Rectal smooth muscle tissue (tissue), 1 donor: ENCODE measurements around the gene EGFLAM.
"Not testable (repeated sequence)": the region's sequence is repeated elsewhere in the genome, so short reads cannot be mapped to it uniquely, and the experiment has no call there.

Source experiments
- H3K27ac ChIP-seq: one replicate; pipeline ENCODE4 v1.7.0; 2013; ENCODE audit warnings: low read depth, low read length, inconsistent platforms
- H3K27me3 ChIP-seq: one replicate; pipeline ENCODE4 v1.7.0; 2013; ENCODE audit warnings: low read length; ENCODE audit not compliant: control insufficient read depth, insufficient read depth
- H3K36me3 ChIP-seq: one replicate; pipeline ENCODE4 v1.7.0; 2013; ENCODE audit warnings: low read length; ENCODE audit not compliant: control insufficient read depth, insufficient read depth
- H3K4me1 ChIP-seq: one replicate; pipeline ENCODE4 v1.7.0; 2013; ENCODE audit warnings: low read length; ENCODE audit not compliant: control insufficient read depth, insufficient read depth
- H3K4me3 ChIP-seq: one replicate; pipeline ENCODE4 v1.7.0; 2013; ENCODE audit warnings: low read length
- H3K9ac ChIP-seq: one replicate; pipeline ENCODE4 v1.7.0; 2013; ENCODE audit warnings: low read length

Gene EGFLAM

DNA sequence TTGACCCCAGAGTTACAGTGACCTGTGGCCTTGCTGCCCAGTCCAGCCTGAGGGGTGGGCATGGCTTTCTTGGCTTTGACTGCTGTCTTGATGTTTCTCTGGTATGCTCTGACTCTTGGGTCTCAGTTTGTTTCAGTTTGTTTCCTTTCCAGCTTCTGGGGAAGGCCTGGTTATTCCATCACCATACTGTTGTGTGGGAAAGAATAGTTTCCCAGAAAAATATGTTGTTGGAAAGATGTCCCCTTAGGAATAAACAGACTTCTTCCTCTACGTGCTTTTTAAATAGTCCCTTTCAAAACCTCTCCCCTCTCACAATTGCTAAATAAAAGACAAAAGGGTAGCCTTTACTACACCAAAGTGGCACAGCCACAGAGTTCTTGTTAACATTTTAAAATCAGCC lies 49.5 kb downstream of the EGFLAM start:
- H3K27me3 ChIP-seq, result no peaks in the 10 kb centered on the region
- H3K9ac ChIP-seq, result no peak overlapping the region
- H3K4me3 ChIP-seq, result no peak overlapping the region
- H3K36me3 ChIP-seq, result no peaks in the 10 kb centered on the region
- H3K4me1 ChIP-seq, result no peaks in the 10 kb centered on the region
- no peak overlapping the region for H3K27ac ChIP-seq

DNA sequence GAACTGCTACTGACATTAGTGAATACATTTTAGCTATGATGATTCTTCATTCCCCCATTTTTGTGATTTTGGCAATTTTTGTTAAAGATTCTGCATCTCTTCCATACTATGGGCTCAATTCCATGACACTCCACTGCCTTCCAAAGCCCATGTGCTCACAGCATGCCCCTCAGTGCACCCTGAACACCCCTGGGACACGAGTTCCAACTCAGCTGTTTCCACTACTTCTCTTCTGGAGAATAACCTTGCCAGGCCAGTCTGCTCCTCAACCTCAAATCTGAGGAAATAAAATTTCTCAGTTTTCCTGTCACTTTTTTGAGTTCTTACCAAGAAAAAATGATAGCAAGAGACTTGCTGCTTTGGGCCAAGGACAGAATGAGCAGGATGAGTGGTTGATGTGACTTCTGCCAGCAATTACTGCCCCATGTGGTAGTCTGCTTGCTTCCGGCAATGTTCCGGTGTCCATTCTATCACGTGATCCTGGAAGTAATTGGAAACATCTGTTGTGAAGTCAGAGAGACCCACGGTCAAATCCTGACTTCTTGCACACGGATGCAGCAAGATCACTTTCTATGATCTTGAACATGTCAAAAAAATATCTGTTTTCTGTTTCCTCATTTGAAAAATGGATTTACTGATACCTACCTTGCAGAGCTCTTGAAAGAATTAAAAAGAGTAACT lies 58.3 kb downstream of the EGFLAM start:
- H3K4me3 ChIP-seq, result no peak overlapping the region
- no peaks in the 10 kb centered on the region for H3K4me1 ChIP-seq
- H3K36me3 ChIP-seq, result no peaks in the 10 kb centered on the region
- no peaks in the 10 kb centered on the region for H3K27me3 ChIP-seq
- H3K9ac ChIP-seq, result no peak overlapping the region
- H3K27ac ChIP-seq, result no peak overlapping the region

DNA sequence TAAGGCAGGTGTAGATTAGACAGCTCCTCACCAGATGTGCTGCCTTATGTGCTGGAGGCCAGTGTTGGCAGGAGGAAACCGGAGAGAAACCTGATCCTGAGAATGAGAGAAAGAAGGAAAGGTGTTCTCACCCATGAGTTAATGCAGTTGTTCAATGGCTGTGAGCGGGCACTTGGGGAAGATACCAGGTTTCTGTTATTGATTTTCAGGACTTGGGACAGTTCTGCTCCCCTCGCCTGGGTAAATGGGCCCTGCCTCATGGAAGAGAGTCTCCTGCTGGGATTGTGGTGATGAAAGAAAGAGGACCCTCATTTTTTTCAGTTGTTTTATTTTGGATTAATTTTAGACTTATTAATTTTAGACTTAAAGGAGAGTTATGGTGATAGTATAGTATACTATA lies 59.5 kb downstream of the EGFLAM start:
- H3K27ac ChIP-seq, result no peak overlapping the region
- H3K27me3 ChIP-seq, result no peaks in the 10 kb centered on the region
- no peaks in the 10 kb centered on the region for H3K36me3 ChIP-seq
- H3K9ac ChIP-seq, result no peak overlapping the region
- no peaks in the 10 kb centered on the region for H3K4me1 ChIP-seq
- H3K4me3 ChIP-seq, result no peak overlapping the region

DNA sequence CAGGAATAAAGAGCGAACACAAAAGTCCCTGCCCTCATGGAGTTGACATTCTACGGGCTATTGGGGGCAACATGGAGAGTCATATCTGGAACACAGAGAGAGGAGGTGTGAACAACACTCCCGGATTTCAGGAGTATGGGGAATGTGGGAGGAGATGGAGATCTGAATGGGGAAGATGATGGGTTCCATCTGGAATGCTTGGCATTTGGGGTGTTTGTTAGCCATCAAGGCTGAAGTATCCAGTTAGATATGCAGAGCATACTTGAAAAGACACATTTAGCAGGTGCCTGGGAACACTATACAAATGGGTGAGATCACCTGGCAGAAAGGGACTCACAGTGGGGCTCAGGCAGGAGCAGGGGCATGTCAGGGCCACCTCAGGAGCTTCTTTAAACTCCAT lies 61.1 kb downstream of the EGFLAM start:
- H3K4me3 ChIP-seq, result no peak overlapping the region
- H3K4me1 ChIP-seq, result no peaks in the 10 kb centered on the region
- no peaks in the 10 kb centered on the region for H3K36me3 ChIP-seq
- no peak overlapping the region for H3K27ac ChIP-seq
- H3K27me3 ChIP-seq, result no peaks in the 10 kb centered on the region
- H3K9ac ChIP-seq, result no peak overlapping the region

DNA sequence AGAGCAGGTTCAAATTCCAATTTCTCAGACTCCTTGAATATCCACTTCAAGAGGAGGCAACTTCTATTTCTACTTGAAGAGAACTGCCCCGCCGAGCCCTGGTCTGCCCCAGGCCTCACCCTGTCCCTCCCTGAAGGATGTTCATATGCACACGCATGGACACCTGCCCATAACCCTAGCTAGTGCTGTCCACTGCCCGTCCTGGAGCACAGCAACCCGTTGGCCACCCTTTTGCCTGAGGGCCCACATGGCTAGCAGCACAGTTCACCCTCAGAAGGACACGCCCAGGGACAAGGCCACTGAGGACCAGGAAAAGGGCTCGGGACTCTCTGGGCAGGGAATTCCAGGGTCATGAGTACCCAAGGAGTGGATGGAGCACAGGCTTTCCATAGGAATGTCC lies 63.6 kb downstream of the EGFLAM start:
- no peaks in the 10 kb centered on the region for H3K4me1 ChIP-seq
- no peak overlapping the region for H3K9ac ChIP-seq
- H3K27me3 ChIP-seq, result no peaks in the 10 kb centered on the region
- no peak overlapping the region for H3K4me3 ChIP-seq
- H3K36me3 ChIP-seq, result no peaks in the 10 kb centered on the region
- H3K27ac ChIP-seq, result no peak overlapping the region

DNA sequence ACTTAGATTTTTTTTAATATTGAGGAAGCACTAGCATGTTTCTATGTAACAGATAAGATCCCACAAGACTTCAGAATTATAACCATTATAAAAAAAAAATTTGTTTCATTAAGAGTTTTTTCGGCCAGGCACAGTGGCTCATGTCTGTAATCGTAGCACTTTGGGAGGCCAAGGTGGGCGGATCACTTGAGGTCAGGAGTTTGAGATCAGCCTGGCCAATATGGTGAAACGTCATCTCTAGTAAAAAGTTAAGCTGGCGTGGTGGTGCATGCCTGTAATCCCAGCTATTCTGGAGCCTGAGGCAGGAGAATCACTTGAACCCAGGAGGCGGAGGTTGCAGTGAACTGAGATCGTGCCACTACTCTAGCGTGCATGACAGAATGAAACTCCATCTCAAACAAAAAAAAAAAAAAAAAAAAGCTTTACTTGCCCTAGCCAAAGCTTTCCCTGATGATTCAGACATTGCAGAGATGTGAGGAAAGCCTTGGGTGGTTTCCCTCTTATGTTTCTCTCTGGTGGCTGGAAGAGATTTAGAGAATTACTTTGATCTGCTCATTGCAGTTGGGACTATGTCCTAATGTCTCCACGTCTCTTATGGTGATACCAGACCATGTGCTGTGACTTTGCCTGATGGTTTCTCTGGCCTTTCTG lies 65.4 kb downstream of the EGFLAM start:
- Histone ChIP-seq H3K36me3 (no peaks in the 10 kb centered on the region), H3K27ac (no peak overlapping the region), H3K9ac (no peak overlapping the region), H3K27me3 (no peaks in the 10 kb centered on the region), H3K4me1 (no peaks in the 10 kb centered on the region), H3K4me3 (no peak overlapping the region)

DNA sequence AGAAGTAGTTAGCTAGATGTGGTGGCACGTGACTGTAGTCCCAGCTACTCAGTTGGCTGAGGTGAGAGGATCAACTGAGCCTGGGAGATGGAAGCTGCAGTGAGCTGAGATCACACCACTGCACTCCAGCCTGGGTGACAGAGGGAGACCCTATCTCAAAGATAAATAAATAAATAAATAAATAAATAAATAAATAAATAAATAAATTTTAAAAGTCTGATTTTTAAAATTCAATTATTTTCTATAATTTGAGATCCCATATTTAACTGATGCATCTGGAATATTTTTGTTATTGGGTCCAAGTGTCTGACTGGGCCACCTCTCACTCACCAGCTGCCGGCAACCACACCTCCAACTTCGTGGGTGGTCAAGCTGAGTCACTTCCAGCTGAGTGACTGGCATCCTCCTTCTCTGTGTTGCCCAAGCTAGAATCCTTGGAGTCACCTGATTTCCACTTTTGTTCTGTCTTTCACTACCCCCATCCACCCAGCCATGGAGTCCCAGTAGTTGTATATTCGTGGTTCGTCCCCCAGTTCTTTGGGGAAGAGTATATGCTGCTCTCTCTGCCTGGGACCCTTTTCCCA lies 70.9 kb downstream of the EGFLAM start:
- Histone ChIP-seq H3K27ac (no peak overlapping the region), H3K36me3 (no peaks in the 10 kb centered on the region), H3K4me1 (no peaks in the 10 kb centered on the region), H3K9ac (no peak overlapping the region), H3K27me3 (no peaks in the 10 kb centered on the region), H3K4me3 (no peak overlapping the region)

DNA sequence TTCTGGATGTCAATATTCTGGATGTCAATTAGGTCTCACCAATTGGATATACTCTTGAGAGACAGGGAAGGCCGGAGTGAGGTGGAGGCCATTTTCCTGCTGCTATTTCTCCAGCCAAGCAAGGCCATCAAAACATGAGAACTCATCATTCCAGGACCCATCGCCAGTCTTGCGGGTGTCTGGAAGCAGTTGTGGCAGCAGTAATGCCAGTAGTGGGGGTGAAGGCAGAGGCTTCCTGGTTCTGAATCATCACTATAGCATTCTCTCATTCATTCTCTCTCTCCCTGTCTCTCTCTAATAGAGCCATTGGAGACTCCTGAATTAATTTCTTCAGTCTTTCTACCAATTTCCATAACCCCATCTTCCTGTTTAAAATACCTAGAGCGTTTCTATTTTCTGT lies 71.8 kb downstream of the EGFLAM start:
- Histone ChIP-seq H3K9ac (no peak overlapping the region), H3K4me1 (no peaks in the 10 kb centered on the region), H3K36me3 (no peaks in the 10 kb centered on the region), H3K27me3 (no peaks in the 10 kb centered on the region), H3K4me3 (no peak overlapping the region), H3K27ac (no peak overlapping the region)

DNA sequence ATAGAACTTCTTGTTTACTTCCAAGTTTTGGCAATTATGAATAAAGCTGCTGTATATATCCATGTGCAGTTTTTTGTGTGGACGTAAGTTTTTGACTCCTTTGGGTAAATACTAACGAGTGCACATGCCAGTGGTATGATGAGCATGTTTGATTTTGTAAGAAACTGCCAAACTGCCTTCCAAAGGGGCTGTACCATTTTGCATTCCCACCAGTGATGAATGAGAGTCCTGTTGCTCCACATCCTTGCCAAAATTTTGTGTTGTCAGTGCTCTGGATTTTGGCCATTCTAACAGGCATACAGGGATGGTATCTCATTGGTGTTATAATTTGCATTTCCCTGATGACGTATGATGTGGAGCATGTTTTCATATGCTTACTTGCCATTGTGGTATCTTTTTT lies 73.5 kb downstream of the EGFLAM start:
- Histone ChIP-seq H3K27ac (no peak overlapping the region), H3K36me3 (no peaks in the 10 kb centered on the region), H3K4me3 (no peak overlapping the region), H3K9ac (no peak overlapping the region), H3K27me3 (no peaks in the 10 kb centered on the region), H3K4me1 (no peaks in the 10 kb centered on the region)

DNA sequence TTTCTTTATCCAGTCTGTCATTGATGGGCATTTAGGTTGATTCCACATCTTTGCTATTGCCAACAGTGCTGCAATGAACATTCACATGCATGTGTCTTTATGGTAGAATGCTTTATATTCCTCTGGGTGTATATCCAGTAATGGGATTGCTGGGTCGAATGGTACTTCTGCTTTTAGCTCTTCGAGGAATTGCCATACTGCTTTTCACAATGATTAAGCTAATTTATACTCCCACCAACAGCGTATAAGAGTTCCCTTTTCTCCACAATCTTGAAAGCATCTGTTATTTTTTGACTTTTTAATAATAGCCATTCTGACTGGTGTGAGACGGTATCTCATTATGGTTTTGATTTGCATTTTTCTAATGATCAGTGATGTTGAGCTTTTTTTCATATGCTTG lies 74.8 kb downstream of the EGFLAM start:
- not testable (repeated sequence) for H3K4me1 ChIP-seq, H3K27ac ChIP-seq, H3K9ac ChIP-seq, H3K4me3 ChIP-seq, H3K36me3 ChIP-seq, H3K27me3 ChIP-seq

DNA sequence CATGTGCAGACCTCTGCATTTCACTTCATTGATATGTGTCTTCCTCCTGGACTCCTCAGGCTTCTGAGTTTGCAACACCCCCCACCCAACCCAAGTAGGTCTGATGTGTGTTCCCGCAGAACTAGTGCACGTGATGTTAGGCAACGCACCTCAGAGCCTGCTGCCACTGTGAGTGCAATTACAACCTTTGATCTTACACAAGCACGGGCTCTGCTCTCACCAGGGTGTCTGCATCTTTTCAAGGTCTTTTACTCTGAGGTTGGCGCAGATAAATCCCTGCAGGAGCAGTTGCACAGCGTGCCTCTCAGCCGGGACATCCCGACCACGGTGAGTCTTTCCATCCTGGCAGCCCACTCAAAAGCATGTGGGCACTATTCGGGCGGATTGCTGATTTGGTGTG lies 80.1 kb downstream of the EGFLAM start:
- no peak overlapping the region for H3K4me3 ChIP-seq
- no peaks in the 10 kb centered on the region for H3K27me3 ChIP-seq
- H3K9ac ChIP-seq, result no peak overlapping the region
- H3K36me3 ChIP-seq, result no peaks in the 10 kb centered on the region
- no peaks in the 10 kb centered on the region for H3K4me1 ChIP-seq
- H3K27ac ChIP-seq, result no peak overlapping the region

DNA sequence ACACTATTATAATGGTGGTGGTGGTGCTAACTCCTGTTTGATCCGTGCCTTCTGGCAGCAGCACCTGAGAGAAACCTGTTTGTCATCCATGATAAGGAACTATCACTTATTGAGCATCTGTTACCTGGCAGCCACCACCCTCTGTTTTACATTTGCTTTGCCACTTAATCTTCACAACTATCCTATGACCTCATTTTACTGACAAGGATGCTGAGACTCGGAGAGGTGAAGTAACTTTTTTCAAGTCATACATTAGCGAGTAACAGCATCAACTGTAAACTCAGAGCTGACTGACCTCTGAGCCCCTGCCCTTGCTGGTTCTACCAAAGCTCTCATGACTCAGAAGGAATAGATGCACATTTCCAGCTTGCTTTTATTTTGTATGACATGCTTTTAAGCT lies 81.1 kb downstream of the EGFLAM start:
- H3K4me1 ChIP-seq, result no peaks in the 10 kb centered on the region
- no peaks in the 10 kb centered on the region for H3K27me3 ChIP-seq
- H3K4me3 ChIP-seq, result no peak overlapping the region
- H3K27ac ChIP-seq, result no peak overlapping the region
- H3K36me3 ChIP-seq, result no peaks in the 10 kb centered on the region
- H3K9ac ChIP-seq, result no peak overlapping the region

DNA sequence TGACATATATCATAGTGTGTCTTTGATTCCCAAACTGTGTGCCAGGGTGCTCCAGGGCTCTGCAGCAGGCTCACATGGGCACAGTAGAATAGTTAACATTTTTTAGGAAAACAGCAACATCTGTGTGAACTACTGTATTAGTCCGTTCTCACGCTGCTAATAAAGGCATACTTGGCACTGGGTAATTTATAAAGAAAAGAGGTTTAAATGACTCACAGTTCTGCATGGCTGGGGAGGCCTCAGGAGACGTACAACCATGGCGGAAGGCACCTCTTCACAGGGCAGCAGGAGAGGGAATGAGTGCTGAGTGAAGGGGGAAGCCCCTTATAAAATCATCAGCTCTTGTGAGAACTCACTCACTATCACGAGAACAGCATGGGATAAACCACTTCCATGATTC lies 82.7 kb downstream of the EGFLAM start:
- no peaks in the 10 kb centered on the region for H3K4me1 ChIP-seq
- no peak overlapping the region for H3K4me3 ChIP-seq
- H3K27me3 ChIP-seq, result no peaks in the 10 kb centered on the region

More for the DNA sequence above, 82.7 kb downstream of the EGFLAM start:
- Histone ChIP-seq H3K9ac (no peak overlapping the region), H3K27ac (no peak overlapping the region), H3K36me3 (no peaks in the 10 kb centered on the region)
